Natural killer cell (primary cell): ENCODE measurements around the gene SBNO2. TPM values are rescaled to one million over a fixed set of nuclear protein-coding genes. Genes with fewer than 3 reads are reported as not detected.

Experiments used
- total RNA-seq, 4 donors: library from RNA; stranded (reverse); fragments of 120-200 nt in 1 of 4; gene quantifications; one replicate each; pipeline versions ENCODE4 v1.2.3 to v1.2.4, GENCODE V29; 2013 to 2022

Gene SBNO2
- total RNA-seq, 3 donors from 2014 or later (not counting 1 experiment from before 2014, with no cell fraction given) = 92.0 to 106 (median 94.3) TPM

Other genes starting within 250 kb of the SBNO2 start
- 10 to 100 TPM; 15.9 to 24.6 (median 24.2) TPM for gene ARID3A, start 248.2 kb downstream of the SBNO2 start, total RNA-seq
- 10 to 100 TPM; 17.5 to 25.4 (median 22.7) TPM for gene WDR18, start 189.9 kb downstream of the SBNO2 start, total RNA-seq
- gene GRIN3B, start 173.8 kb downstream of the SBNO2 start, total RNA-seq = under 1 TPM in 2 of 3 donors, not detected in 1; 0.09 to 0.15 TPM
- 100 to 1,000 TPM; 310 to 354 (median 317) TPM for gene TMEM259, start 153.1 kb downstream of the SBNO2 start, total RNA-seq
- not detected for gene RNU6-2, start 152.7 kb downstream of the SBNO2 start, total RNA-seq
- 100 to 1,000 TPM; 163 to 276 (median 179) TPM for gene CNN2, start 147.7 kb downstream of the SBNO2 start, total RNA-seq
- 100 to 1,000 TPM in 2 of 3 donors, 10 to 100 TPM in 1; 73.3 to 149 (median 121) TPM for gene ABCA7, start 134.2 kb downstream of the SBNO2 start, total RNA-seq
- gene ARHGAP45, start 107.1 kb downstream of the SBNO2 start, total RNA-seq = 100 to 1,000 TPM; 535 to 601 (median 560) TPM
- gene POLR2E, start 78.9 kb downstream of the SBNO2 start, total RNA-seq = 100 to 1,000 TPM in 1 of 3 donors, 10 to 100 TPM in 2; 77.3 to 105 (median 91.6) TPM
- gene GPX4, start 70.3 kb downstream of the SBNO2 start, total RNA-seq = 100 to 1,000 TPM; 108 to 126 (median 121) TPM
- gene STK11, start 31.5 kb upstream of the SBNO2 start, total RNA-seq = 10 to 100 TPM; 51.5 to 61.1 (median 54.0) TPM
- under 1 TPM in 2 of 3 donors, not detected in 1; 0.14 to 0.41 TPM for gene CBARP, start 63.7 kb upstream of the SBNO2 start, total RNA-seq
- gene ATP5F1D, start 67.5 kb upstream of the SBNO2 start, total RNA-seq = 100 to 1,000 TPM in 2 of 3 donors, 10 to 100 TPM in 1; 88.6 to 119 (median 104) TPM
- 100 to 1,000 TPM; 296 to 367 (median 314) TPM for gene MIDN, start 74.3 kb upstream of the SBNO2 start, total RNA-seq
- gene CIRBP, start 95.1 kb upstream of the SBNO2 start, total RNA-seq = 100 to 1,000 TPM; 410 to 454 (median 440) TPM
- gene FAM174C, start 101.3 kb upstream of the SBNO2 start, total RNA-seq = 10 to 100 TPM; 26.6 to 33.4 (median 27.1) TPM
- gene EFNA2, start 111.6 kb upstream of the SBNO2 start, total RNA-seq = not detected
- gene NDUFS7, start 209.6 kb upstream of the SBNO2 start, total RNA-seq = 10 to 100 TPM; 60.8 to 67.9 (median 66.6) TPM
- gene GAMT, start 227.3 kb upstream of the SBNO2 start, total RNA-seq = 1 to 10 TPM; 5.1 to 7.5 (median 7.1) TPM
- gene DAZAP1, start 233.3 kb upstream of the SBNO2 start, total RNA-seq = 100 to 1,000 TPM; 166 to 207 (median 170) TPM